B cell (primary cell): ENCODE measurements around the gene NCKAP5L. TPM values are rescaled to one million over a fixed set of nuclear protein-coding genes. Genes with fewer than 3 reads are reported as not detected.

Experiments used
- ATAC-seq: fragments of 200-7000 bp; cut with Tn5 transposase; one replicate; pipeline ENCODE4 v1.10.0; 2021; ENCODE audit warnings: low read depth, mild to moderate bottlenecking, moderate number of reproducible peaks, moderate library complexity
- CTCF ChIA-PET: fragments of 350-600 bp; sonication (Branson Sonifier 250); formaldehyde crosslinking; loops from one replicate; lab custom pipeline; 2021; ENCODE audit warnings: antibody characterized with exemption, inconsistent platforms; lab: Charles Lee
- POLR2A ChIA-PET: fragments of 350-600 bp; sonication (Branson Sonifier 250); formaldehyde crosslinking; loops from one replicate; lab custom pipeline; 2021; ENCODE audit warnings: antibody characterized with exemption; lab: Charles Lee
- DNase-seq: peaks from one replicate; pipeline ENCODE4 v3.0.0; 2013
- H2AFZ ChIP-seq: 2 replicates; pipeline ENCODE4 v1.6.1; 2012; ENCODE audit warnings: mild to moderate bottlenecking, low read depth, low read length; ENCODE audit not compliant: insufficient read depth, poor library complexity, severe bottlenecking
- H3K27ac ChIP-seq, 2 donors: 1 replicate in 1 of 2; 2 replicates in 1 of 2; pipeline ENCODE4 v1.5.1; 2012 to 2013; ENCODE audit warnings: low read length in 2 of 2, mild to moderate bottlenecking in 2 of 2, moderate library complexity in 1 of 2
- H3K27me3 ChIP-seq, 4 experiments: fragments of 200-600 bp in 1 of 4; sonication (generic) in 1 of 4; replicated peaks in 1 of 4; 1 replicate in 2 of 4; 2 replicates in 2 of 4; pipeline versions ENCODE4 v1.6.1 to v1.7.0; 2013 to 2016; ENCODE audit warnings: low read length in 3 of 4, mild to moderate bottlenecking in 2 of 4, mixed read lengths in 1 of 4, moderate library complexity in 1 of 4; ENCODE audit not compliant: insufficient read depth in 4 of 4, control insufficient read depth in 3 of 4; ENCODE audit errors: control extremely low read depth in 1 of 4
- H3K36me3 ChIP-seq, 2 experiments: replicated peaks in 1 of 2; 1 replicate in 1 of 2; 2 replicates in 1 of 2; pipeline versions ENCODE4 v1.6.1 to v1.7.1; 2013; ENCODE audit warnings: low read length in 1 of 2; ENCODE audit not compliant: insufficient read depth in 2 of 2, control insufficient read depth in 1 of 2; ENCODE audit errors: control extremely low read depth in 1 of 2, extremely low read depth in 1 of 2
- H3K4me1 ChIP-seq, 2 donors: fragments of 200-600 bp in 1 of 2; sonication (generic) in 1 of 2; 1 replicate in 1 of 2; 2 replicates in 1 of 2; pipeline versions ENCODE4 v1.5.1 to v1.6.1; 2013 to 2017; ENCODE audit warnings: low read length in 2 of 2; ENCODE audit not compliant: control insufficient read depth in 2 of 2, insufficient read depth in 2 of 2
- H3K4me2 ChIP-seq: replicated peaks from 2 replicates; pipeline ENCODE3; 2012; ENCODE audit warnings: mild to moderate bottlenecking, low read depth, low read length; ENCODE audit not compliant: poor library complexity, severe bottlenecking
- H3K4me3 ChIP-seq, 5 experiments: fragments of 200-600 bp in 1 of 5; sonication (generic) in 1 of 5; 1 replicate in 3 of 5; 2 replicates in 2 of 5; pipeline versions ENCODE4 v1.5.1 to v1.7.0; 2011 to 2016; ENCODE audit warnings: low read length in 4 of 5, mild to moderate bottlenecking in 4 of 5, low read depth in 2 of 5, control low read depth in 1 of 5, moderate library complexity in 1 of 5; ENCODE audit not compliant: insufficient read depth in 1 of 5; ENCODE audit errors: control extremely low read depth in 1 of 5, extremely low read depth in 1 of 5
- H3K79me2 ChIP-seq: fragments of 200-600 bp; sonication (generic); one replicate; pipeline ENCODE4 v1.6.0; 2016; ENCODE audit warnings: low read length; ENCODE audit not compliant: control insufficient read depth, insufficient read depth
- H3K9ac ChIP-seq: fragments of 200-600 bp; sonication (generic); 2 replicates; pipeline ENCODE4 v1.6.1; 2017; ENCODE audit warnings: mild to moderate bottlenecking, low read length, moderate library complexity
- H3K9me3 ChIP-seq, 3 donors: one replicate each; pipeline versions ENCODE4 v1.6.1 to v1.7.1; 2013; ENCODE audit warnings: low read length in 2 of 3; ENCODE audit not compliant: control insufficient read depth in 2 of 3, insufficient read depth in 1 of 3; ENCODE audit errors: control extremely low read depth in 1 of 3
- H4K20me1 ChIP-seq: 2 replicates; pipeline ENCODE4 v1.6.0; 2012; ENCODE audit warnings: mild to moderate bottlenecking, low read length; ENCODE audit not compliant: insufficient read depth, control insufficient read depth, poor library complexity, severe bottlenecking
- H3K27ac Mint-ChIP-seq: one replicate; pipeline ENCODE4 v1.8.0; 2021; ENCODE audit warnings: mixed read lengths
- H3K27me3 Mint-ChIP-seq: one replicate; pipeline ENCODE4 v1.8.0; 2021; ENCODE audit warnings: mixed read lengths
- H3K4me1 Mint-ChIP-seq: one replicate; pipeline ENCODE4 v1.8.0; 2021; ENCODE audit warnings: mixed read lengths
- H3K4me3 Mint-ChIP-seq: one replicate; pipeline ENCODE4 v1.8.0; 2021; ENCODE audit warnings: mixed read lengths
- H3K9me3 Mint-ChIP-seq: one replicate; pipeline ENCODE4 v1.8.0; 2022; ENCODE audit warnings: mixed read lengths; ENCODE audit not compliant: insufficient read depth
- CTCF ChIP-seq: fragments of 200-600 bp; IDR thresholded peaks from one replicate; pipeline ENCODE4 v1.8.0; 2022; ENCODE audit warnings: antibody characterized with exemption, mild to moderate bottlenecking
- EZH2 ChIP-seq: IDR thresholded peaks from 2 replicates; pipeline ENCODE4 v1.6.1; 2012; ENCODE audit warnings: borderline replicate concordance, low read depth, mild to moderate bottlenecking, moderate library complexity, low read length; ENCODE audit not compliant: insufficient read depth, poor library complexity, severe bottlenecking
- WGBS: methylation state at CpG from one replicate; pipeline ENCODE4 v1.1.5; 2013; ENCODE audit warnings: missing lambda C conversion rate; ENCODE audit not compliant: insufficient coverage; 5-methylcytosine and 5-hydroxymethylcytosine counted together
- intact Hi-C: fragments of 100-400 bp; cut with micrococcal nuclease; formaldehyde crosslinking; loops from one replicate; pipeline ENCODE4 v1.10.0; 2022
- polyA plus RNA-seq: library from polyadenylated mRNA; depleted of rRNA; stranded (reverse); fragments of >200 nt; gene quantifications from 2 replicates; pipeline ENCODE4 v1.2.3, GENCODE V29; 2012
- total RNA-seq, 2 donors: library from RNA; stranded (reverse); fragments of 120-200 nt in 1 of 2; gene quantifications; 1 replicate in 1 of 2; 2 replicates in 1 of 2; pipeline versions ENCODE4 v1.2.3 to v1.2.4, GENCODE V29; 2013 to 2022

NCKAP5L gene
- total and polyA plus RNA-seq, 2 donors (not counting 1 experiment from before 2014, with no cell fraction given), result 3.2 to 13.2 TPM

- ChIA-PET POLR2A (interaction anchor here (1.0 to 1.2 kb wide), 3 partner anchors 36 to 152 kb away, joined by 4 to 9 read pairs (median 8); partner anchors contain the start of gene TMBIM6), CTCF (interaction anchor here (0.6 to 4.7 kb wide), 33 partner anchors 8 to 419 kb away, joined by 3 to 43 read pairs (median 5); partner anchors contain the start of genes BCDIN3D, NCKAP5L and TMBIM6)
- 100% methylated on average over 1 of the region's 3 CpGs for WGBS
- Mint-ChIP-seq H3K4me3 (no peak overlapping the region), H3K4me1 (peaks cover 11% of the 10 kb centered on the region), H3K27me3 (peaks cover 27% of the 10 kb centered on the region), H3K9me3 (no peaks in the 10 kb centered on the region), H3K27ac (no peak overlapping the region)
- no peak overlapping the region for H3K9ac ChIP-seq
- H3K4me2 ChIP-seq, result no peak overlapping the region
- H3K27me3 ChIP-seq, result peaks cover 0 to 19% (median 5%) of the 10 kb centered on the region in 4 experiments
- no peak overlapping the region for H2AFZ ChIP-seq
- no peaks in the 10 kb centered on the region for H4K20me1 ChIP-seq
- intact Hi-C loops, result no loop called here
- H3K27ac ChIP-seq, result no peak overlapping the region
- DNase-seq (no peak), ATAC-seq (no peak)
- H3K9me3 ChIP-seq, result peaks cover 0 to 3% (median 0%) of the 10 kb centered on the region in 3 donors
- H3K4me3 ChIP-seq, result no peak overlapping the region
- TF ChIP-seq EZH2 (no peak), CTCF (no peak)
- no peaks in the 10 kb centered on the region for H3K36me3 ChIP-seq
- H3K79me2 ChIP-seq, result no peaks in the 10 kb centered on the region
- H3K4me1 ChIP-seq, result peaks cover 0 to 10% of the 10 kb centered on the region in 2 donors
These were observed 50.9 kb downstream of the NCKAP5L start for GRCh38 chr12:49777341-49777740.

- intact Hi-C loops, result no loop called here
- H3K9me3 Mint-ChIP-seq, result no peaks in the 10 kb centered on the region
- Histone ChIP-seq H3K27ac (no peak overlapping the region), H3K4me2 (no peak overlapping the region), H3K36me3 (no peaks in the 10 kb centered on the region), H3K9ac (no peak overlapping the region), H3K79me2 (no peaks in the 10 kb centered on the region), H3K4me3 (no peak overlapping the region), H4K20me1 (no peaks in the 10 kb centered on the region), H3K4me1 (peaks cover 0 to 10% of the 10 kb centered on the region in 2 donors), H3K9me3 (peaks cover 0 to 3% (median 0%) of the 10 kb centered on the region in 3 donors), H2AFZ (peak overlapping the region; percentile 27), H3K27me3 (peaks cover 0 to 19% (median 5%) of the 10 kb centered on the region in 4 experiments)
- peaks cover 27% of the 10 kb centered on the region for H3K27me3 Mint-ChIP-seq
- peak overlapping the region; percentile 22 for H3K27ac Mint-ChIP-seq
- ChIA-PET POLR2A (interaction anchor here (1.0 kb wide), 1 partner anchor 151 kb away, joined by 4 read pairs; no protein-coding TSS in a partner anchor), CTCF (interaction anchor here (0.6 to 4.7 kb wide), 23 partner anchors 9 to 291 kb away, joined by 3 to 43 read pairs (median 6); partner anchors contain the start of genes BCDIN3D, NCKAP5L and TMBIM6)
- WGBS, result 63% methylated on average over 4 of the region's 5 CpGs
- no peak for ATAC-seq
- no peak for TF ChIP-seq EZH2
- no peak for TF ChIP-seq CTCF
- no peak overlapping the region for H3K4me3 Mint-ChIP-seq
- peaks cover 11% of the 10 kb centered on the region for H3K4me1 Mint-ChIP-seq
- DNase-seq, result no peak
These were observed 51.4 kb downstream of the NCKAP5L start for GRCh38 chr12:49776858-49777257.
